GM12878 (cell line): ENCODE measurements around the gene PTPRC. TPM values are rescaled to one million over a fixed set of nuclear protein-coding genes. Genes with fewer than 3 reads are reported as not detected.

ENCODE experiments used
- ATAC-seq: fragments of 200-7000 bp; cut with Tn5 transposase; 3 replicates; pipeline ENCODE4 v1.9.1; 2020; ENCODE audit warnings: mild to moderate bottlenecking, moderate library complexity
- BruUV-seq: library from RNA; stranded (reverse); fragments of 400-500 nt; replicated peaks from 2 replicates; lab custom pipeline; 2021; lab: Mats Ljungman, UMichigan
- CTCF ChIA-PET: fragments of 300-600 bp; sonication (Branson Sonifier 250); formaldehyde crosslinking; extraction: SDS; loops from one replicate; lab custom pipeline; 2021; ENCODE audit warnings: inconsistent platforms; lab: Yijun Ruan, JAX
- POLR2A ChIA-PET: fragments of 350-600 bp; formaldehyde crosslinking; extraction: SDS; loops from one replicate; lab custom pipeline; 2021; ENCODE audit warnings: inconsistent platforms; lab: Charles Lee
- RAD21 ChIA-PET: fragments of 300-600 bp; sonication (Branson Sonifier 250); formaldehyde crosslinking; loops from one replicate; lab custom pipeline; 2023; ENCODE audit warnings: antibody characterized with exemption; ENCODE audit not compliant: unreplicated experiment; lab: Charles Lee
- SMC1A ChIA-PET: fragments of 300-600 bp; sonication (Branson Sonifier 250); formaldehyde crosslinking; loops from one replicate; lab custom pipeline; 2023; ENCODE audit not compliant: unreplicated experiment, uncharacterized antibody; lab: Charles Lee
- DNase-seq: peaks from one replicate; pipeline ENCODE4 v3.0.0-alpha.2; 2011; ENCODE audit warnings: low read depth, low spot score
- FAIRE-seq: peaks from 3 replicates; lab custom pipeline; 2011; peaks lifted over from hg19 to GRCh38; lab: Jason Lieb, UNC
- H2AFZ ChIP-seq: 2 replicates; pipeline ENCODE4 v1.6.0; 2011; ENCODE audit warnings: low read depth, low read length, control low read depth; ENCODE audit not compliant: control insufficient read depth
- H3K27ac ChIP-seq: 2 replicates; pipeline ENCODE4 v1.5.1; 2011; ENCODE audit warnings: control low read depth; ENCODE audit not compliant: control insufficient read depth, insufficient read depth
- H3K27me3 ChIP-seq, 2 experiments: replicated peaks in 1 of 2; 2 replicates each; pipeline versions ENCODE4 v1.6.0 to v1.6.1; 2011; ENCODE audit warnings: low read length in 1 of 2; ENCODE audit not compliant: control insufficient read depth in 2 of 2, insufficient read depth in 2 of 2
- H3K36me3 ChIP-seq, 2 experiments: 2 replicates each; pipeline ENCODE4 v1.5.1; 2011; ENCODE audit warnings: low read length in 1 of 2; ENCODE audit not compliant: control insufficient read depth in 2 of 2, insufficient read depth in 2 of 2
- H3K4me1 ChIP-seq: 2 replicates; pipeline ENCODE4 v1.6.1; 2011; ENCODE audit warnings: mild to moderate bottlenecking, low read length, moderate library complexity, mixed read lengths; ENCODE audit not compliant: control insufficient read depth, insufficient read depth
- H3K4me2 ChIP-seq: 2 replicates; pipeline ENCODE4 v1.6.0; 2011; ENCODE audit warnings: control low read depth; ENCODE audit not compliant: control insufficient read depth, insufficient read depth
- H3K4me3 ChIP-seq: fragments of 200-600 bp; sonication (generic); 2 replicates; pipeline ENCODE4 v1.5.1; 2016
- H3K79me2 ChIP-seq: 2 replicates; pipeline ENCODE4 v1.6.0; 2011; ENCODE audit warnings: low read length; ENCODE audit not compliant: control insufficient read depth, insufficient read depth
- H3K9ac ChIP-seq: 2 replicates; pipeline ENCODE4 v1.8.0; 2011; ENCODE audit warnings: low read length, control low read depth, mixed read lengths; ENCODE audit not compliant: control insufficient read depth, insufficient read depth
- H3K9me3 ChIP-seq: replicated peaks from 3 replicates; pipeline ENCODE4 v1.5.1; 2011; ENCODE audit warnings: mild to moderate bottlenecking, low read length; ENCODE audit not compliant: control insufficient read depth, insufficient read depth
- H4K20me1 ChIP-seq: 2 replicates; pipeline ENCODE4 v1.6.0; 2011; ENCODE audit not compliant: control insufficient read depth, insufficient read depth
- ASH2L ChIP-seq: fragments of 300-600, 200-600 bp; sonication (generic); IDR thresholded peaks from 2 replicates; pipeline ENCODE4 v1.6.1; 2017; ENCODE audit warnings: low read depth, mild to moderate bottlenecking, borderline replicate concordance
- BCL11A ChIP-seq: IDR thresholded peaks from 2 replicates; pipeline ENCODE4 v1.6.1; 2011; ENCODE audit warnings: low read depth, low read length
- CREB1 ChIP-seq: IDR thresholded peaks from 2 replicates; pipeline ENCODE4 v1.6.1; 2012; ENCODE audit warnings: low read depth, mild to moderate bottlenecking, inconsistent platforms
- EZH2 ChIP-seq: IDR thresholded peaks from 2 replicates; pipeline ENCODE4 v1.6.1; 2012; ENCODE audit warnings: low read depth, mild to moderate bottlenecking, control low read depth, inconsistent platforms, low read length, borderline replicate concordance; ENCODE audit not compliant: control insufficient read depth
- HCFC1 ChIP-seq: fragments of 150-350 bp; IDR thresholded peaks from 2 replicates; pipeline ENCODE4 v1.6.1; 2014; ENCODE audit warnings: low read length
- HDAC6 ChIP-seq: fragments of 200-600 bp; sonication (generic); IDR thresholded peaks from one replicate; pipeline ENCODE4 v1.8.0; 2017; ENCODE audit warnings: antibody characterized with exemption; ENCODE audit not compliant: unreplicated experiment
- NBN ChIP-seq: fragments of 450-650 bp; IDR thresholded peaks from 2 replicates; pipeline ENCODE4 v1.6.1; 2016
- NFXL1 ChIP-seq: fragments of 450-650 bp; IDR thresholded peaks from 2 replicates; pipeline ENCODE4 v1.6.1; 2017; ENCODE audit warnings: antibody characterized with exemption, mild to moderate bottlenecking, borderline replicate concordance
- NFYB ChIP-seq: IDR thresholded peaks from 2 replicates; pipeline ENCODE4 v1.6.1; 2011; ENCODE audit warnings: low read depth, mild to moderate bottlenecking, low read length, improper control_type of control experiment, moderate library complexity; ENCODE audit not compliant: insufficient read depth
- NR2F1 ChIP-seq: fragments of 450-650 bp; conservative IDR thresholded peaks from 2 replicates; pipeline ENCODE4 v1.6.1; 2017; ENCODE audit warnings: mild to moderate bottlenecking
- PAX5 ChIP-seq: IDR thresholded peaks from 2 replicates; pipeline ENCODE4 v1.6.1; 2011; ENCODE audit warnings: low read depth, low read length, borderline replicate concordance
- RBBP5 ChIP-seq: fragments of 200-600 bp; sonication (generic); conservative IDR thresholded peaks from 2 replicates; pipeline ENCODE4 v1.6.1; 2016
- RELA ChIP-seq: fragments of 450-650 bp; IDR thresholded peaks from 2 replicates; pipeline ENCODE4 v1.8.0; 2014; ENCODE audit warnings: borderline replicate concordance; ENCODE audit not compliant: partially characterized antibody
- SRF ChIP-seq, 2 experiments: IDR thresholded peaks; 2 replicates each; pipeline ENCODE4 v1.6.1; 2011; ENCODE audit warnings: low read depth in 2 of 2, low read length in 2 of 2, mild to moderate bottlenecking in 1 of 2, moderate library complexity in 1 of 2
- STAT1 ChIP-seq: fragments of 450-650 bp; conservative IDR thresholded peaks from 2 replicates; pipeline ENCODE4 v1.6.1; 2014; ENCODE audit warnings: antibody characterized with exemption, mild to moderate bottlenecking
- TCF7 ChIP-seq: IDR thresholded peaks from 2 replicates; pipeline ENCODE4 v1.6.1; 2014; ENCODE audit warnings: antibody characterized with exemption, borderline replicate concordance
- ZBED1 ChIP-seq: IDR thresholded peaks from 2 replicates; pipeline ENCODE4 v1.6.1; 2016; ENCODE audit warnings: borderline replicate concordance
- ZNF274 ChIP-seq: IDR thresholded peaks from one replicate; pipeline ENCODE4 v1.8.0; 2011; ENCODE audit not compliant: insufficient read length, insufficient read depth
- in situ Hi-C: fragments of 300-500 bp; cut with MboI; formaldehyde crosslinking; loops from 9 replicates; pipeline ENCODE4 v1.14.3; 2018; ENCODE audit warnings: mixed read lengths
- intact Hi-C: fragments of 100-400 bp; cut with micrococcal nuclease; formaldehyde crosslinking; loops from one replicate; pipeline ENCODE4 v1.14.2; 2022; ENCODE audit not compliant: unreplicated experiment
- polyA plus RNA-seq, 11 experiments: library from polyadenylated mRNA; depleted of rRNA in 4 of 11; unstranded in 6 of 11; stranded (reverse) in 5 of 11; fragments of >200 nt; fragmentation: Nextera tagmentation in 4 of 11; fragmentation: Illumina TruSeq in 1 of 11; extraction: Ambion mirVana in 4 of 11; extraction: Trizol in 1 of 11; gene quantifications; 1 replicate in 1 of 11; 2 replicates in 10 of 11; pipeline versions ENCODE4 v1.2.1 to v1.2.3, GENCODE V29; 2011 to 2016; ENCODE audit warnings: inconsistent platforms in 2 of 11, missing spikeins in 2 of 11, low read depth in 1 of 11
- total RNA-seq, 4 experiments: library from RNA; depleted of rRNA in 3 of 4; stranded (reverse); fragments of >200 nt in 3 of 4; fragmentation: Illumina TruSeq in 1 of 4; extraction: Trizol in 1 of 4; gene quantifications; 2 replicates each; pipeline versions ENCODE4 v1.2.1 to v1.2.3, GENCODE V29; 2013 to 2021
- TF ChIP-seq, protein P1 (sequence below): fragments of 150-350 bp; IDR thresholded peaks from 2 replicates; pipeline ENCODE4 v1.6.1; 2014; ENCODE audit warnings: mild to moderate bottlenecking, low read depth, low read length
- TF ChIP-seq, protein P2 (sequence below): fragments of 450-650 bp; IDR thresholded peaks from 2 replicates; pipeline ENCODE4 v1.6.1; 2017; ENCODE audit warnings: antibody characterized with exemption, mild to moderate bottlenecking, moderate library complexity

PTPRC gene
- total and polyA plus RNA-seq, 10 of the 15 experiments (the other 5 are each of a cell fraction or from before 2014, with no cell fraction given): 72.9 to 221 (median 118) TPM

DNA sequence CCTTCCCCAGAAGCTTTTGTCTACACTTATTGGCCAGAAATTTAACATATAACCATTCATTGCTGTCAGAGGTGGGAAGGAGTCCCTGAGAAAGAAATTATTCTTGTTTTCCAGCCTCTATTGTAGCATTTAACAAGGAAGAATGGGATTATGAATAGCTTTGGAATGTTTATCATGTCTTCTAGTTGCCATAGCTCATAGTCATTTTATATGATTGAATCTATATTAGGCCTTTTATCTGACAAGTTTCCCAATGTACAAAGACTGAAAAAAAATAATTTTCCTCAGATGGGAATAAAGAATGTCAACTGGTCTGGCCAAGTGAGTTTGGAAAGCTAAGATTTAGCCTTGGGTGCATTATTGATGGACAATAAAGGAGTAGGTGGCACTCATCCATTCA is 28.3 kb downstream of the PTPRC start:
- POLR2A ChIA-PET: interaction anchor here (0.5 to 2.6 kb wide), 2 partner anchors 12 to 14 kb away, joined by 3 to 12 read pairs; no protein-coding TSS in a partner anchor
- Histone ChIP-seq H3K9ac (no peak overlapping the region), H3K27me3 (no peaks in the 10 kb centered on the region), H3K9me3 (peaks cover 3% of the 10 kb centered on the region; the same call in 1 of the 3 replicates), H2AFZ (no peak overlapping the region), H4K20me1 (no peaks in the 10 kb centered on the region), H3K27ac (no peak overlapping the region), H3K36me3 (no peaks in the 10 kb centered on the region), H3K79me2 (peaks cover 2% of the 10 kb centered on the region), H3K4me3 (no peak overlapping the region)
- FAIRE-seq: no peak
- RAD21 ChIA-PET: interaction anchor here (1.1 to 4.6 kb wide), 8 partner anchors 11 to 69 kb away, joined by 3 to 25 read pairs (median 6); partner anchors contain the start of gene PTPRC
- SMC1A ChIA-PET: interaction anchor here (0.7 to 9.7 kb wide), 17 partner anchors 8 to 409 kb away, joined by 3 to 100 read pairs (median 5); no protein-coding TSS in a partner anchor
- DNase-seq: no peak
- in situ Hi-C loops: no loop called here
- no TSS peak for BruUV-seq
- intact Hi-C loops: no loop called here
- TF ChIP-seq HDAC6 (no peak), HCFC1 (no peak), STAT1 (no peak), NFXL1 (no peak), RBBP5 (no peak), TCF7 (no peak), EZH2 (no peak), PAX5 (no peak), NBN (no peak), ZNF274 (no peak), NFYB (no peak), ZBED1 (no peak), BCL11A (no peak), RELA (no peak), ASH2L (no peak), NR2F1 (no peak), SRF (IDR thresholded peaks at IDR 0.05; ENCODE audit: low read depth in 2 of 2, low read length in 2 of 2) (no peak), CREB1 (no peak)
- TF ChIP-seq, protein P1, sequence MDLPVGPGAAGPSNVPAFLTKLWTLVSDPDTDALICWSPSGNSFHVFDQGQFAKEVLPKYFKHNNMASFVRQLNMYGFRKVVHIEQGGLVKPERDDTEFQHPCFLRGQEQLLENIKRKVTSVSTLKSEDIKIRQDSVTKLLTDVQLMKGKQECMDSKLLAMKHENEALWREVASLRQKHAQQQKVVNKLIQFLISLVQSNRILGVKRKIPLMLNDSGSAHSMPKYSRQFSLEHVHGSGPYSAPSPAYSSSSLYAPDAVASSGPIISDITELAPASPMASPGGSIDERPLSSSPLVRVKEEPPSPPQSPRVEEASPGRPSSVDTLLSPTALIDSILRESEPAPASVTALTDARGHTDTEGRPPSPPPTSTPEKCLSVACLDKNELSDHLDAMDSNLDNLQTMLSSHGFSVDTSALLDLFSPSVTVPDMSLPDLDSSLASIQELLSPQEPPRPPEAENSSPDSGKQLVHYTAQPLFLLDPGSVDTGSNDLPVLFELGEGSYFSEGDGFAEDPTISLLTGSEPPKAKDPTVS: no peak
- TF ChIP-seq, protein P2, sequence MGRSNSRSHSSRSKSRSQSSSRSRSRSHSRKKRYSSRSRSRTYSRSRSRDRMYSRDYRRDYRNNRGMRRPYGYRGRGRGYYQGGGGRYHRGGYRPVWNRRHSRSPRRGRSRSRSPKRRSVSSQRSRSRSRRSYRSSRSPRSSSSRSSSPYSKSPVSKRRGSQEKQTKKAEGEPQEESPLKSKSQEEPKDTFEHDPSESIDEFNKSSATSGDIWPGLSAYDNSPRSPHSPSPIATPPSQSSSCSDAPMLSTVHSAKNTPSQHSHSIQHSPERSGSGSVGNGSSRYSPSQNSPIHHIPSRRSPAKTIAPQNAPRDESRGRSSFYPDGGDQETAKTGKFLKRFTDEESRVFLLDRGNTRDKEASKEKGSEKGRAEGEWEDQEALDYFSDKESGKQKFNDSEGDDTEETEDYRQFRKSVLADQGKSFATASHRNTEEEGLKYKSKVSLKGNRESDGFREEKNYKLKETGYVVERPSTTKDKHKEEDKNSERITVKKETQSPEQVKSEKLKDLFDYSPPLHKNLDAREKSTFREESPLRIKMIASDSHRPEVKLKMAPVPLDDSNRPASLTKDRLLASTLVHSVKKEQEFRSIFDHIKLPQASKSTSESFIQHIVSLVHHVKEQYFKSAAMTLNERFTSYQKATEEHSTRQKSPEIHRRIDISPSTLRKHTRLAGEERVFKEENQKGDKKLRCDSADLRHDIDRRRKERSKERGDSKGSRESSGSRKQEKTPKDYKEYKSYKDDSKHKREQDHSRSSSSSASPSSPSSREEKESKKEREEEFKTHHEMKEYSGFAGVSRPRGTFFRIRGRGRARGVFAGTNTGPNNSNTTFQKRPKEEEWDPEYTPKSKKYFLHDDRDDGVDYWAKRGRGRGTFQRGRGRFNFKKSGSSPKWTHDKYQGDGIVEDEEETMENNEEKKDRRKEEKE: no peak
- TF ChIP-seq, all 136 proteins: peak for 0
- no peak overlapping the region for H3K4me2 ChIP-seq
- CTCF ChIA-PET: interaction anchor here (0.9 to 2.4 kb wide), 8 partner anchors 10 to 67 kb away, joined by 3 to 9 read pairs (median 4); no protein-coding TSS in a partner anchor
- ATAC-seq: no peak
- H3K4me1 ChIP-seq: peaks cover 18% of the 10 kb centered on the region
